Umbilical cord (tissue), 2 donors: ENCODE measurements around the gene KCNK17. TPM values are rescaled to one million over a fixed set of nuclear protein-coding genes. Genes with fewer than 3 reads are reported as not detected.

Experiments used
- DNase-seq: peaks from one replicate; pipeline ENCODE4 v3.0.0-alpha.2; 2015; ENCODE audit warnings: low spot score
- total RNA-seq: library from RNA; depleted of rRNA; stranded (reverse); fragments of >200 nt; gene quantifications from one replicate; pipeline ENCODE4 v1.2.3, GENCODE V29; 2014; ENCODE audit warnings: low replicate concordance; ENCODE audit not compliant: insufficient read depth

Gene KCNK17
- total RNA-seq, 1 donor from 2014 or later: 0.96 TPM

- DNase-seq: no peak
Measured at GRCh38 chr6:39268721-39269120, 45.5 kb downstream of the KCNK17 start.

GRCh38 chr6:39268171-39268570 is 46.0 kb downstream of the KCNK17 start:
- no peak for DNase-seq

GRCh38 chr6:39266782-39267355 is 47.4 kb downstream of the KCNK17 start:
- DNase-seq: no peak

GRCh38 chr6:39266375-39266774 is 47.8 kb downstream of the KCNK17 start:
- no peak for DNase-seq

GRCh38 chr6:39263303-39264037 is 50.7 kb downstream of the KCNK17 start:
- DNase-seq: no peak

GRCh38 chr6:39261751-39262150 is 52.5 kb downstream of the KCNK17 start:
- no peak for DNase-seq

- DNase-seq: no peak
Measured at GRCh38 chr6:39260953-39261352, 53.3 kb downstream of the KCNK17 start.

GRCh38 chr6:39260456-39260855 is 53.8 kb downstream of the KCNK17 start:
- DNase-seq: no peak

GRCh38 chr6:39256294-39256940 is 57.8 kb downstream of the KCNK17 start:
- no peak for DNase-seq

- DNase-seq: no peak
Measured at GRCh38 chr6:39254999-39255535, 59.2 kb downstream of the KCNK17 start.

GRCh38 chr6:39251406-39251805 is 62.8 kb downstream of the KCNK17 start:
- no peak for DNase-seq

GRCh38 chr6:39250507-39250906 is 63.7 kb downstream of the KCNK17 start:
- DNase-seq: no peak

- DNase-seq: no peak
Measured at GRCh38 chr6:39249278-39249677, 64.9 kb downstream of the KCNK17 start.

Other genes starting within 250 kb of the KCNK17 start
- 39.2 TPM for gene SAYSD1, start 199.2 kb downstream of the KCNK17 start, total RNA-seq
- not detected for gene KCNK5, start 84.9 kb downstream of the KCNK17 start, total RNA-seq
- not detected for gene KCNK16, start 8.3 kb upstream of the KCNK17 start, total RNA-seq